ENCODE data around the gene STARD13. TPM values are rescaled to one million over a fixed set of nuclear protein-coding genes. Genes with fewer than 3 reads are reported as not detected.
"Not testable (repeated sequence)": the region's sequence is repeated elsewhere in the genome, so short reads cannot be mapped to it uniquely, and the experiment has no call there.

Gene STARD13
- total RNA-seq, 1 donor from 2014 or later = 37.6 TPM

GRCh38 chr13:33242984-33243617, 42.5 kb downstream of the STARD13 start:
- Mint-ChIP-seq H3K27ac (ENCODE audit: unreplicated experiment) (peak overlapping the region; percentile 73), H3K36me3 (ENCODE audit: low read depth) (peaks cover 12% of the 10 kb centered on the region), H3K4me1 (ENCODE audit: low read depth) (peaks cover 37% of the 10 kb centered on the region), H3K4me3 (ENCODE audit: unreplicated experiment) (no peak overlapping the region), H3K9me3 (ENCODE audit: low read depth) (peaks cover 8% of the 10 kb centered on the region), H3K27me3 (ENCODE audit: low read depth) (no peaks in the 10 kb centered on the region)
- no peak for TF ChIP-seq CTCF (IDR thresholded peaks at IDR 0.05)
- DNase-seq (ENCODE audit: low spot score) = no peak

- H3K27me3 Mint-ChIP-seq (ENCODE audit: low read depth) = not testable (repeated sequence)
- H3K9me3 Mint-ChIP-seq (ENCODE audit: low read depth) = peaks cover 12% of the 10 kb centered on the region
Observed at GRCh38 chr13:33242372-33242771, 43.2 kb downstream of the STARD13 start.

GRCh38 chr13:33236021-33236420, 49.5 kb downstream of the STARD13 start:
- Mint-ChIP-seq H3K36me3 (ENCODE audit: low read depth) (peaks cover 28% of the 10 kb centered on the region), H3K4me3 (ENCODE audit: unreplicated experiment) (no peak overlapping the region), H3K27ac (ENCODE audit: unreplicated experiment) (peak overlapping the region; percentile 91), H3K27me3 (ENCODE audit: low read depth) (no peaks in the 10 kb centered on the region), H3K4me1 (ENCODE audit: low read depth) (peaks cover 45% of the 10 kb centered on the region), H3K9me3 (ENCODE audit: low read depth) (peaks cover 18% of the 10 kb centered on the region)
- no peak for DNase-seq (ENCODE audit: low spot score)
- TF ChIP-seq CTCF (IDR thresholded peaks at IDR 0.05) = no peak

More at GRCh38 chr13:33242372-33242771, 43.2 kb downstream of the STARD13 start:
- Mint-ChIP-seq H3K36me3 (ENCODE audit: low read depth) (peaks cover 16% of the 10 kb centered on the region), H3K4me1 (ENCODE audit: low read depth) (peaks cover 43% of the 10 kb centered on the region)
- not testable (repeated sequence) for H3K4me3 Mint-ChIP-seq (ENCODE audit: unreplicated experiment); H3K27ac Mint-ChIP-seq (ENCODE audit: unreplicated experiment); DNase-seq (ENCODE audit: low spot score)

GRCh38 chr13:33235564-33235963, 50.0 kb downstream of the STARD13 start:
- peak overlapping the region; percentile 91 for H3K27ac Mint-ChIP-seq (ENCODE audit: unreplicated experiment)
- no peaks in the 10 kb centered on the region for H3K27me3 Mint-ChIP-seq (ENCODE audit: low read depth)
- peaks cover 18% of the 10 kb centered on the region for H3K9me3 Mint-ChIP-seq (ENCODE audit: low read depth)
- peaks cover 31% of the 10 kb centered on the region for H3K36me3 Mint-ChIP-seq (ENCODE audit: low read depth)
- DNase-seq (ENCODE audit: low spot score) = no peak
- no peak for TF ChIP-seq CTCF (IDR thresholded peaks at IDR 0.05)
- no peak overlapping the region for H3K4me3 Mint-ChIP-seq (ENCODE audit: unreplicated experiment)
- H3K4me1 Mint-ChIP-seq (ENCODE audit: low read depth) = peaks cover 49% of the 10 kb centered on the region

GRCh38 chr13:33235078-33235477, 50.5 kb downstream of the STARD13 start:
- Mint-ChIP-seq H3K36me3 (ENCODE audit: low read depth) (peaks cover 30% of the 10 kb centered on the region), H3K9me3 (ENCODE audit: low read depth) (peaks cover 15% of the 10 kb centered on the region), H3K27me3 (ENCODE audit: low read depth) (no peaks in the 10 kb centered on the region), H3K4me3 (ENCODE audit: unreplicated experiment) (no peak overlapping the region), H3K4me1 (ENCODE audit: low read depth) (peaks cover 54% of the 10 kb centered on the region), H3K27ac (ENCODE audit: unreplicated experiment) (peak overlapping the region; percentile 92)
- peak; percentile 29 for TF ChIP-seq CTCF (IDR thresholded peaks at IDR 0.05)
- no peak for DNase-seq (ENCODE audit: low spot score)

- H3K9me3 Mint-ChIP-seq (ENCODE audit: low read depth) = peaks cover 11% of the 10 kb centered on the region
- TF ChIP-seq CTCF (IDR thresholded peaks at IDR 0.05) = no peak
- peaks cover 23% of the 10 kb centered on the region for H3K36me3 Mint-ChIP-seq (ENCODE audit: low read depth)
- peak overlapping the region; percentile 23 for H3K27ac Mint-ChIP-seq (ENCODE audit: unreplicated experiment)
- H3K4me3 Mint-ChIP-seq (ENCODE audit: unreplicated experiment) = no peak overlapping the region
- peaks cover 69% of the 10 kb centered on the region for H3K4me1 Mint-ChIP-seq (ENCODE audit: low read depth)
- DNase-seq (ENCODE audit: low spot score) = no peak
- no peaks in the 10 kb centered on the region for H3K27me3 Mint-ChIP-seq (ENCODE audit: low read depth)
Observed at GRCh38 chr13:33233547-33233946, 52.0 kb downstream of the STARD13 start.

Data from chondrocyte (in vitro differentiated cells).